Measurements from ENCODE around the gene COQ9. TPM values are rescaled to one million over a fixed set of nuclear protein-coding genes. Genes with fewer than 3 reads are reported as not detected.
"Not testable (repeated sequence)": the region's sequence is repeated elsewhere in the genome, so short reads cannot be mapped to it uniquely, and the experiment has no call there.

Gene COQ9
- total RNA-seq, 1 donor from 2014 or later: 37.6 TPM

- no peaks in the 10 kb centered on the region for H3K4me1 ChIP-seq
- no peaks in the 10 kb centered on the region for H3K36me3 ChIP-seq
- no peak overlapping the region for H3K4me3 ChIP-seq
- no peak overlapping the region for H3K27ac ChIP-seq
- no peaks in the 10 kb centered on the region for H3K27me3 ChIP-seq
- intact Hi-C loops (cut with DNase I): no loop called here
- TF ChIP-seq CTCF (IDR thresholded peaks at IDR 0.05) (no peak), POLR2AphosphoS5 (IDR thresholded peaks at IDR 0.05; ENCODE audit: insufficient read depth in 1 of 2, low read depth in 1 of 2) (no peak), POLR2A (IDR thresholded peaks at IDR 0.05) (no peak)
- DNase-seq (ENCODE audit: extremely low spot score in 2 of 2): no peak
- no peaks in the 10 kb centered on the region for H3K9me3 ChIP-seq
Measured at GRCh38 chr16:57493767-57494166, 46.5 kb downstream of the COQ9 start.

GRCh38 chr16:57497121-57497520, 49.8 kb downstream of the COQ9 start:
- TF ChIP-seq POLR2AphosphoS5 (IDR thresholded peaks at IDR 0.05; ENCODE audit: insufficient read depth in 1 of 2, low read depth in 1 of 2) (no peak), CTCF (IDR thresholded peaks at IDR 0.05) (no peak), POLR2A (IDR thresholded peaks at IDR 0.05) (no peak)
- intact Hi-C loops (cut with DNase I): loop anchor here (5.0 kb wide), 1 partner anchor 575 kb away; no protein-coding TSS in a partner anchor
- no peaks in the 10 kb centered on the region for H3K27me3 ChIP-seq
- H3K36me3 ChIP-seq: no peaks in the 10 kb centered on the region
- no peak for DNase-seq (ENCODE audit: extremely low spot score in 2 of 2)
- no peaks in the 10 kb centered on the region for H3K9me3 ChIP-seq
- no peaks in the 10 kb centered on the region for H3K4me1 ChIP-seq
- H3K27ac ChIP-seq: no peak overlapping the region
- H3K4me3 ChIP-seq: no peak overlapping the region

GRCh38 chr16:57498031-57498430, 50.8 kb downstream of the COQ9 start:
- no peaks in the 10 kb centered on the region for H3K4me1 ChIP-seq
- DNase-seq (ENCODE audit: extremely low spot score in 2 of 2): no peak
- H3K36me3 ChIP-seq: no peaks in the 10 kb centered on the region
- TF ChIP-seq POLR2A (IDR thresholded peaks at IDR 0.05): no peak
- H3K27me3 ChIP-seq: no peaks in the 10 kb centered on the region
- no peak overlapping the region for H3K4me3 ChIP-seq
- no peak overlapping the region for H3K27ac ChIP-seq
- intact Hi-C loops (cut with DNase I): loop anchor here (5.0 kb wide), 1 partner anchor 576 kb away; no protein-coding TSS in a partner anchor
- no peaks in the 10 kb centered on the region for H3K9me3 ChIP-seq

- not testable (repeated sequence) for H3K4me1 ChIP-seq; H3K27ac ChIP-seq; DNase-seq (ENCODE audit: extremely low spot score in 2 of 2); H3K4me3 ChIP-seq; H3K9me3 ChIP-seq; H3K36me3 ChIP-seq; H3K27me3 ChIP-seq
- intact Hi-C loops (cut with DNase I): loop anchor here (5.0 kb wide), 1 partner anchor 578 kb away; no protein-coding TSS in a partner anchor
Measured at GRCh38 chr16:57499941-57500340, 52.7 kb downstream of the COQ9 start.

GRCh38 chr16:57500578-57501111, 53.4 kb downstream of the COQ9 start:
- intact Hi-C loops (cut with DNase I): no loop called here
- no peak for DNase-seq (ENCODE audit: extremely low spot score in 2 of 2)
- Histone ChIP-seq H3K4me1 (no peaks in the 10 kb centered on the region), H3K27me3 (no peaks in the 10 kb centered on the region), H3K27ac (no peak overlapping the region), H3K4me3 (no peak overlapping the region), H3K9me3 (no peaks in the 10 kb centered on the region), H3K36me3 (no peaks in the 10 kb centered on the region)
- TF ChIP-seq POLR2A (IDR thresholded peaks at IDR 0.05) (no peak), CTCF (IDR thresholded peaks at IDR 0.05) (no peak), POLR2AphosphoS5 (IDR thresholded peaks at IDR 0.05; ENCODE audit: insufficient read depth in 1 of 2, low read depth in 1 of 2) (no peak)

- H3K36me3 ChIP-seq: no peaks in the 10 kb centered on the region
- H3K27me3 ChIP-seq: no peaks in the 10 kb centered on the region
- intact Hi-C loops (cut with DNase I): no loop called here
- DNase-seq (ENCODE audit: extremely low spot score in 2 of 2): no peak
- no peak overlapping the region for H3K27ac ChIP-seq
- no peaks in the 10 kb centered on the region for H3K4me1 ChIP-seq
- TF ChIP-seq POLR2A (IDR thresholded peaks at IDR 0.05) (no peak), CTCF (IDR thresholded peaks at IDR 0.05) (no peak), POLR2AphosphoS5 (IDR thresholded peaks at IDR 0.05; ENCODE audit: insufficient read depth in 1 of 2, low read depth in 1 of 2) (no peak)
- H3K4me3 ChIP-seq: no peak overlapping the region
- H3K9me3 ChIP-seq: no peaks in the 10 kb centered on the region
Measured at GRCh38 chr16:57501492-57501891, 54.2 kb downstream of the COQ9 start.

Measured in vagina (tissue), 2 donors.